D721Med (cell line): ENCODE measurements around the gene NPW.

Experiments used
- DNase-seq: peaks from one replicate; pipeline ENCODE4 v3.0.0; 2011; ENCODE audit warnings: low spot score; ENCODE audit not compliant: insufficient read length
- FAIRE-seq: peaks from 2 replicates; lab custom pipeline; 2011; peaks lifted over from hg19 to GRCh38; lab: Jason Lieb, UNC
- TF ChIP-seq, protein P1 (sequence below): IDR thresholded peaks from 2 replicates; pipeline ENCODE4 v1.5.1; 2012; ENCODE audit warnings: mild to moderate bottlenecking, control low read depth; ENCODE audit not compliant: insufficient read depth; ENCODE audit errors: missing control alignments

NPW gene

DNA sequence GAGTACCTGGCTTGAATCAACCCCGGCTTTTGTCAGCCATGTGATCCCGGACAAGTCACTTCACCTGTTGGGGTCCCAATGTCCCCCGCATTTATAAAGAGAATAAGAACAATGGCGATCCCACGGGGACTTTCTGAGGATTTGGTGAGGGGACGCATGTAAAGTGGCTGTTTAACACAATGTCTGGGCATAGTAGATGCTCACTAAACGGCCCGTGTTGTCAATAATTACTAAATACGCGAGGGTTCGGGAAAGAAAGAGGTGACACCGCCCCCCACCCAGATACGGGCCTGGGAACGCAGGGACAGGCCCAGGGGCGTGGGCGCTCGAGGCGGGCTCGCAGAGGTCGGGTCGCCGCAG, 28.0 kb upstream of the NPW start:
- DNase-seq = no peak
- TF ChIP-seq, protein P1, sequence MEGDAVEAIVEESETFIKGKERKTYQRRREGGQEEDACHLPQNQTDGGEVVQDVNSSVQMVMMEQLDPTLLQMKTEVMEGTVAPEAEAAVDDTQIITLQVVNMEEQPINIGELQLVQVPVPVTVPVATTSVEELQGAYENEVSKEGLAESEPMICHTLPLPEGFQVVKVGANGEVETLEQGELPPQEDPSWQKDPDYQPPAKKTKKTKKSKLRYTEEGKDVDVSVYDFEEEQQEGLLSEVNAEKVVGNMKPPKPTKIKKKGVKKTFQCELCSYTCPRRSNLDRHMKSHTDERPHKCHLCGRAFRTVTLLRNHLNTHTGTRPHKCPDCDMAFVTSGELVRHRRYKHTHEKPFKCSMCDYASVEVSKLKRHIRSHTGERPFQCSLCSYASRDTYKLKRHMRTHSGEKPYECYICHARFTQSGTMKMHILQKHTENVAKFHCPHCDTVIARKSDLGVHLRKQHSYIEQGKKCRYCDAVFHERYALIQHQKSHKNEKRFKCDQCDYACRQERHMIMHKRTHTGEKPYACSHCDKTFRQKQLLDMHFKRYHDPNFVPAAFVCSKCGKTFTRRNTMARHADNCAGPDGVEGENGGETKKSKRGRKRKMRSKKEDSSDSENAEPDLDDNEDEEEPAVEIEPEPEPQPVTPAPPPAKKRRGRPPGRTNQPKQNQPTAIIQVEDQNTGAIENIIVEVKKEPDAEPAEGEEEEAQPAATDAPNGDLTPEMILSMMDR = no peak
- FAIRE-seq = no peak

DNA sequence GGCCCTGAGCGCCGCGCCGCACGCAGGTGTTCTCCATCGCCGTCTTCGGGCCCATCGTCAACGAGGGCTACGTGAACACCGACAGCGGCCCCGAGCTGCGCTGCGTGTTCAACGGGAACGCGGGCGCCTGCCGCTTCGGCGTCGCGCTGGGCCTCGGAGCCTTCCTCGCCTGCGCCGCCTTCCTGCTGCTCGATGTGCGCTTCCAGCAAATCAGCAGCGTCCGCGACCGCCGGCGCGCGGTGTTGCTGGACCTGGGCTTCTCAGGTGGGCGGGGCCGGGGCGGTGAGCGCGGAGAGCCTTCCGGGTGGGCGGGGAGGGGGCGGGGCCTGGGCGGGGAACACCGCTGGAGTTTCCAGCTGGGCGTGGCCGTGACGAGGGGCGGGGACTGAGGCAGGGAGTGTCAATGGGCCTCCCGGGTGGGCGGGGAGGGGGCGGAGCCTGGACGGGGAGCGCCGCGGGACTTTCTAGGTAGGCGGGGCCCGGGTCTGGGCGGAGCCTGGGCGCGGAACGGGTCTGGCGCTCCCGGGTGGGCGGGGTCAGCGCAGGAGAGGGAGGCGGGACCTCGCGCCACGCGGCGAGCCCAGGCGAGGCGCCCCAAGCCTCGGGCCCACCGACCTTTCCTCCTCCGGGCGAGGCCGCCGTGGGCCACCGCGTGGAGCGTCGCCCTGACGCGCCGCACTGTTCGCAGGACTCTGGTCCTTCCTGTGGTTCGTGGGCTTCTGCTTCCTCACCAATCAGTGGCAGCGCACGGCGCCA, 27.5 kb upstream of the NPW start:
- TF ChIP-seq, protein P1 = no peak
- FAIRE-seq (no peak), DNase-seq (no peak)

DNA sequence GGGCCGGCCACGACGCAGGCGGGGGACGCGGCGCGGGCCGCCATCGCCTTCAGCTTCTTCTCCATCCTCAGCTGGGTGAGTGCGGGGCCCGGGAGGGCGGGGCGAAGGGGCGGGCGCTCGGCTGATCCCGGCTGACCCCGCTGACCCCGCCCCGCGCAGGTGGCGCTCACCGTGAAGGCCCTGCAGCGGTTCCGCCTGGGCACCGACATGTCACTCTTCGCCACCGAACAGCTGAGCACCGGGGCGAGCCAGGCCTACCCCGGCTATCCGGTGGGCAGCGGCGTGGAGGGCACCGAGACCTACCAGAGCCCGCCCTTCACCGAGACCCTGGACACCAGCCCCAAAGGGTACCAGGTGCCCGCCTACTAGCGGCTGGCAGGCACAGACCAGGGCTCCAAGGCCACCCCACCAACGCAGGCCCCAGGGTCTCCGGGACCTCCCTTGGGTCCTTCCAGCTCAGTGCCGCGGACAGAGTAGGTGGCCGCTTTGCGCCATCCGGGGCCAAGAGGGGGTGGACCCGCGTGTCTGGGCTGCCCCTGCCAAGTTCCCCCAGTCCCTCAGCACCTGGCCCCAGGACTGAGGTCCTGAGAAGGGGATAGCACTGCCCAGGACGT, 26.8 kb upstream of the NPW start:
- DNase-seq = no peak
- no peak for FAIRE-seq

DNA sequence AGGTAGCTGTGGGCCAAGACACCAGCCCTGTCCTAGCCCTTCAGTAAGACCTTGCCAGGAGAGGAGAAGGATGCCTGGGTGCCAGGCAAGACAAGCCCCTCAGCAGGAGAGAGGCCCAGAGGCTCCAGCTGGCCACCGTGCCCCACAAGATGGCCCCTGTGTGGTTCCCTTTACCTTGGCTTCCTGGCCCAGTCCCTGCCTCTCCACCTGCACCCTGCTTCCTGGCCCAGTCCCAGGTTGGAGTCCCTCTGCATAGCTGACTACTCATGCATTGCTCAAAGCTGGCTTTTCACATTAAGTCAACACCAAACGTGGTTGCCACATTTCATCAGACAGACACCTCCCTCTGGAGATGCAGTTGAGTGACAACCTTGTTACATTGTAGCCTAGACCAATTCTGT, 25.9 kb upstream of the NPW start:
- TF ChIP-seq, protein P1 = no peak
- DNase-seq (no peak), FAIRE-seq (no peak)

More for the DNA sequence above, 26.8 kb upstream of the NPW start:
- TF ChIP-seq, protein P1 = no peak

DNA sequence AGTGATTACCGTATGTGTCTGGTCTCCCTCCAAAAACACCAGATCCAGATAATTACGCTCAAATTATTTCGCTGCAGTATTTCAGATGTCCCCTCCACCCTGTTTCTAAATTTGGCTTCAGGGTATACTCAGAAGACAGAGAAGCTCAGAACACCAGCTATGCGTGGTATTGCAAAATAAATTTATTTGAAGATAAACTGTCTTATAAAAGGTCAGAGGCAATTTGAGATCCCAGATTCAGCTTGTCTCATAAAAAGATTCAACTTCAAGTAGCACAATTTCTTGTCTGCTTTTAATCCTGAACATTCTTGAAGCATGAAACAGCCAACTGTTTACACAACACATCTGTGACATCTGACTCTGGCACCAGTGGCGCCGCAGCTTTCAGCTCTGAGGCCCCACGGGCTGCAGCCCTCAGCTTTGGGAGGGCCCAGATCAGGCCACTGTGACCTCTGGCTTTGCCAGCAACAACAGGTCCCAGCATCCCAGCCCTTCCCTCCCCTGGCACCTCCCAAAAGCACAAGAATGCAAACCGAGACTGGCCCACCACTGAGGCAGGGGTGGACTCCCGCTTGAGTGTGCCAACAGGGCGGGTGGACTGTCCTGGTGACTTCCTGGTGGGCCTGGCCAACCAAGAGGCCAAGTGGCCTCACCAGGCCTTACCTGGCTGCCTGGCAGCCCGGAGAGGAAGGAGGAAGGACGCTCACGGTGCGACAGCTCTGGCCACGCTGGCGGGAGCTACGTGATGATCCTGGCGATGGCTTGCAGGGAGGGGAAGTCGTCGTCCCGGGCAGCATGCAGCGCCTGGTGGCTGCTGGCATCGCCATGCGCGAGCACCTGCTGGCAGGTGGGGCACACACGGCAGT, 21.9 kb upstream of the NPW start:
- TF ChIP-seq, protein P1 = no peak
- no peak for FAIRE-seq
- DNase-seq = no peak

GRCh38 chr16:1998360-1998835, 21.2 kb upstream of the NPW start:
- FAIRE-seq = no peak
- no peak for DNase-seq

More at GRCh38 chr16:1998360-1998835, 21.2 kb upstream of the NPW start:
- TF ChIP-seq, protein P1 = no peak
